NB4 (cell line): Measurements from ENCODE around the gene ENKUR.

Experiments used
- TF ChIP-seq, protein P1 (sequence below): IDR thresholded peaks from one replicate; pipeline ENCODE4 v1.5.1; 2012; ENCODE audit warnings: low read depth, low read length
- TF ChIP-seq, protein P2 (sequence below): IDR thresholded peaks from 2 replicates; pipeline ENCODE4 v1.6.1; 2011; ENCODE audit warnings: low read depth, low read length

GRCh38 chr10:25039531-25039930 is 23.6 kb upstream of the ENKUR start:
- TF ChIP-seq, protein P1, sequence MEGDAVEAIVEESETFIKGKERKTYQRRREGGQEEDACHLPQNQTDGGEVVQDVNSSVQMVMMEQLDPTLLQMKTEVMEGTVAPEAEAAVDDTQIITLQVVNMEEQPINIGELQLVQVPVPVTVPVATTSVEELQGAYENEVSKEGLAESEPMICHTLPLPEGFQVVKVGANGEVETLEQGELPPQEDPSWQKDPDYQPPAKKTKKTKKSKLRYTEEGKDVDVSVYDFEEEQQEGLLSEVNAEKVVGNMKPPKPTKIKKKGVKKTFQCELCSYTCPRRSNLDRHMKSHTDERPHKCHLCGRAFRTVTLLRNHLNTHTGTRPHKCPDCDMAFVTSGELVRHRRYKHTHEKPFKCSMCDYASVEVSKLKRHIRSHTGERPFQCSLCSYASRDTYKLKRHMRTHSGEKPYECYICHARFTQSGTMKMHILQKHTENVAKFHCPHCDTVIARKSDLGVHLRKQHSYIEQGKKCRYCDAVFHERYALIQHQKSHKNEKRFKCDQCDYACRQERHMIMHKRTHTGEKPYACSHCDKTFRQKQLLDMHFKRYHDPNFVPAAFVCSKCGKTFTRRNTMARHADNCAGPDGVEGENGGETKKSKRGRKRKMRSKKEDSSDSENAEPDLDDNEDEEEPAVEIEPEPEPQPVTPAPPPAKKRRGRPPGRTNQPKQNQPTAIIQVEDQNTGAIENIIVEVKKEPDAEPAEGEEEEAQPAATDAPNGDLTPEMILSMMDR = no peak
- TF ChIP-seq, protein P2, sequence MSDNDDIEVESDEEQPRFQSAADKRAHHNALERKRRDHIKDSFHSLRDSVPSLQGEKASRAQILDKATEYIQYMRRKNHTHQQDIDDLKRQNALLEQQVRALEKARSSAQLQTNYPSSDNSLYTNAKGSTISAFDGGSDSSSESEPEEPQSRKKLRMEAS = no peak
